IMR-90 (cell line): ENCODE measurements around the gene EXOC5. TPM values are rescaled to one million over a fixed set of nuclear protein-coding genes. Genes with fewer than 3 reads are reported as not detected.

Source experiments
- ATAC-seq: fragments of 200-7000 bp; cut with Tn5 transposase; 2 replicates; pipeline ENCODE4 v1.9.1; 2020; ENCODE audit warnings: low read depth, mild to moderate bottlenecking, moderate library complexity
- BruUV-seq: library from RNA; stranded (reverse); fragments of 400-500 nt; replicated peaks from 2 replicates; lab custom pipeline; 2021; lab: Mats Ljungman, UMichigan
- CTCF ChIA-PET: fragments of 300-600 bp; formaldehyde crosslinking; extraction: SDS; loops from one replicate; lab custom pipeline; 2021; ENCODE audit warnings: antibody characterized with exemption; lab: Yijun Ruan, JAX
- POLR2A ChIA-PET: fragments of 300-600 bp; sonication (Branson Sonifier 250); formaldehyde crosslinking; loops from one replicate; lab custom pipeline; 2022; ENCODE audit warnings: antibody characterized with exemption; ENCODE audit not compliant: unreplicated experiment; lab: Charles Lee
- DNase-seq: peaks from one replicate; pipeline ENCODE4 v3.0.0; 2013
- H2AFZ ChIP-seq: replicated peaks from 2 replicates; pipeline ENCODE3; 2013; ENCODE audit warnings: low read length, mild to moderate bottlenecking; ENCODE audit not compliant: poor library complexity
- H2AK5ac ChIP-seq: 2 replicates; pipeline ENCODE4 v1.6.1; 2013; ENCODE audit warnings: low read depth, low read length, inconsistent platforms
- H2AK9ac ChIP-seq: replicated peaks from 2 replicates; pipeline ENCODE3; 2013; ENCODE audit warnings: mild to moderate bottlenecking, low read depth, low read length, moderate library complexity; ENCODE audit not compliant: poor library complexity
- H2BK120ac ChIP-seq: 2 replicates; pipeline ENCODE4 v1.6.1; 2013; ENCODE audit warnings: low read depth, low read length, inconsistent platforms
- H2BK15ac ChIP-seq: 3 replicates; pipeline ENCODE4 v1.6.1; 2013; ENCODE audit warnings: low read depth, low read length, inconsistent platforms
- H2BK20ac ChIP-seq: 2 replicates; pipeline ENCODE4 v1.6.1; 2013; ENCODE audit warnings: low read depth, mild to moderate bottlenecking, inconsistent platforms, low read length, moderate library complexity
- H2BK5ac ChIP-seq: 2 replicates; pipeline ENCODE4 v1.6.1; 2013; ENCODE audit warnings: mild to moderate bottlenecking, low read depth, low read length, inconsistent platforms; ENCODE audit not compliant: poor library complexity, severe bottlenecking
- H3K14ac ChIP-seq: replicated peaks from 2 replicates; pipeline ENCODE4 v1.6.1; 2013; ENCODE audit warnings: low read depth, low read length, inconsistent platforms
- H3K18ac ChIP-seq: 2 replicates; pipeline ENCODE4 v1.6.1; 2013; ENCODE audit warnings: low read depth, low read length, control low read depth
- H3K23ac ChIP-seq: 2 replicates; pipeline ENCODE4 v1.6.1; 2013; ENCODE audit warnings: low read depth, low read length, inconsistent platforms
- H3K27ac ChIP-seq: 2 replicates; pipeline ENCODE4 v1.5.1; 2013; ENCODE audit warnings: mild to moderate bottlenecking, control low read depth, low read length; ENCODE audit not compliant: insufficient read depth
- H3K27me3 ChIP-seq: 2 replicates; pipeline ENCODE4 v1.6.1; 2013; ENCODE audit warnings: low read length; ENCODE audit not compliant: control insufficient read depth, insufficient read depth
- H3K36me3 ChIP-seq: 2 replicates; pipeline ENCODE4 v1.6.1; 2013; ENCODE audit warnings: low read length, mixed read lengths; ENCODE audit not compliant: control insufficient read depth, insufficient read depth
- H3K4ac ChIP-seq: 2 replicates; pipeline ENCODE4 v1.6.1; 2013; ENCODE audit warnings: low read depth, low read length, inconsistent platforms
- H3K4me1 ChIP-seq: 2 replicates; pipeline ENCODE4 v1.6.1; 2013; ENCODE audit warnings: low read length, mixed read lengths; ENCODE audit not compliant: control insufficient read depth, insufficient read depth
- H3K4me2 ChIP-seq: 2 replicates; pipeline ENCODE4 v1.6.1; 2013; ENCODE audit warnings: low read depth, mild to moderate bottlenecking, control low read depth, low read length, moderate library complexity
- H3K4me3 ChIP-seq: 2 replicates; pipeline ENCODE4 v1.5.1; 2013; ENCODE audit warnings: low read depth, mild to moderate bottlenecking, control low read depth, low read length, moderate library complexity; ENCODE audit not compliant: insufficient read depth
- H3K56ac ChIP-seq: 2 replicates; pipeline ENCODE4 v1.6.1; 2013; ENCODE audit warnings: low read length, inconsistent platforms; ENCODE audit not compliant: insufficient read depth; ENCODE audit errors: extremely low read depth
- H3K79me1 ChIP-seq, 2 experiments: 2 replicates each; pipeline ENCODE4 v1.6.1; 2013; ENCODE audit warnings: low read length in 2 of 2, inconsistent platforms in 1 of 2, low read depth in 1 of 2
- H3K9ac ChIP-seq: 2 replicates; pipeline ENCODE4 v1.6.1; 2013; ENCODE audit warnings: low read depth, low read length, control low read depth
- H3K9me1 ChIP-seq: 2 replicates; pipeline ENCODE4 v1.6.1; 2013; ENCODE audit warnings: low read length, inconsistent platforms; ENCODE audit not compliant: insufficient read depth
- H3K9me3 ChIP-seq: 2 replicates; pipeline ENCODE4 v1.6.1; 2013; ENCODE audit warnings: low read length; ENCODE audit not compliant: control insufficient read depth, insufficient read depth
- H4K20me1 ChIP-seq: 2 replicates; pipeline ENCODE4 v1.6.1; 2013; ENCODE audit warnings: low read length, inconsistent platforms; ENCODE audit not compliant: insufficient read depth
- H4K5ac ChIP-seq: 2 replicates; pipeline ENCODE4 v1.6.1; 2013; ENCODE audit warnings: mild to moderate bottlenecking, low read depth, low read length, control low read depth
- H4K8ac ChIP-seq, 2 experiments: 2 replicates each; pipeline ENCODE4 v1.6.1; 2013; ENCODE audit warnings: low read depth in 2 of 2, low read length in 2 of 2, control low read depth in 1 of 2, inconsistent platforms in 1 of 2
- H4K91ac ChIP-seq: 2 replicates; pipeline ENCODE4 v1.6.1; 2013; ENCODE audit warnings: low read depth, low read length, inconsistent platforms; ENCODE audit not compliant: insufficient read depth
- BHLHE40 ChIP-seq: fragments of 150-350 bp; IDR thresholded peaks from 2 replicates; pipeline ENCODE4 v1.6.1; 2016; ENCODE audit warnings: mild to moderate bottlenecking, low read depth, low read length
- CEBPB ChIP-seq: IDR thresholded peaks from 2 replicates; pipeline ENCODE4 v1.6.1; 2012; ENCODE audit warnings: low read depth, low read length, improper control_type of control experiment
- CHD1 ChIP-seq: IDR thresholded peaks from 2 replicates; pipeline ENCODE4 v1.6.1; 2012; ENCODE audit warnings: low read depth, low read length, improper control_type of control experiment
- CTCF ChIP-seq: conservative IDR thresholded peaks from 2 replicates; pipeline ENCODE4 v1.5.1; 2012; ENCODE audit warnings: mild to moderate bottlenecking, low read depth, low read length, improper control_type of control experiment
- ELK1 ChIP-seq: fragments of 150-350 bp; IDR thresholded peaks from 2 replicates; pipeline ENCODE4 v1.6.1; 2016; ENCODE audit warnings: low read depth, mild to moderate bottlenecking, low read length, moderate library complexity, borderline replicate concordance
- FOS ChIP-seq: fragments of 150-350 bp; IDR thresholded peaks from 2 replicates; pipeline ENCODE4 v1.6.1; 2016; ENCODE audit warnings: low read depth, low read length
- MAFK ChIP-seq: IDR thresholded peaks from 2 replicates; pipeline ENCODE4 v1.6.1; 2012; ENCODE audit warnings: low read depth, low read length, improper control_type of control experiment
- MAZ ChIP-seq: IDR thresholded peaks from 2 replicates; pipeline ENCODE4 v1.6.1; 2012; ENCODE audit warnings: low read depth, mild to moderate bottlenecking, low read length, improper control_type of control experiment, moderate library complexity, borderline replicate concordance
- MXI1 ChIP-seq: IDR thresholded peaks from 2 replicates; pipeline ENCODE4 v1.6.1; 2012; ENCODE audit warnings: low read depth, mild to moderate bottlenecking, low read length, moderate library complexity, borderline replicate concordance
- NFE2L2 ChIP-seq: fragments of 150-350 bp; IDR thresholded peaks from 2 replicates; pipeline ENCODE4 v1.6.1; 2016; ENCODE audit warnings: low read depth, mild to moderate bottlenecking, low read length
- POLR2A ChIP-seq: IDR thresholded peaks from 2 replicates; pipeline ENCODE4 v1.6.1; 2012; ENCODE audit warnings: mild to moderate bottlenecking, low read depth, low read length
- RAD21 ChIP-seq: IDR thresholded peaks from 2 replicates; pipeline ENCODE4 v1.6.1; 2012; ENCODE audit warnings: low read length, improper control_type of control experiment
- RCOR1 ChIP-seq: IDR thresholded peaks from 2 replicates; pipeline ENCODE4 v1.6.1; 2012; ENCODE audit warnings: mild to moderate bottlenecking, low read length, improper control_type of control experiment; ENCODE audit not compliant: insufficient replicate concordance
- RFX5 ChIP-seq: IDR thresholded peaks from 2 replicates; pipeline ENCODE4 v1.8.0; 2012; ENCODE audit warnings: low read depth, mild to moderate bottlenecking, low read length, moderate library complexity
- SMC3 ChIP-seq: fragments of 150-350 bp; IDR thresholded peaks from 2 replicates; pipeline ENCODE4 v1.6.1; 2016; ENCODE audit warnings: low read depth, mild to moderate bottlenecking, antibody characterized with exemption, low read length, moderate library complexity
- USF2 ChIP-seq: fragments of 150-350 bp; IDR thresholded peaks from 2 replicates; pipeline ENCODE4 v1.6.1; 2017; ENCODE audit warnings: mild to moderate bottlenecking, antibody characterized with exemption, low read length, low read depth
- WGBS, 2 experiments: methylation state at CpG; one replicate each; pipeline versions ENCODE4 v1.1.5 to v1.1.7; 2013; ENCODE audit warnings: missing lambda C conversion rate in 2 of 2; ENCODE audit not compliant: insufficient read length in 1 of 2; ENCODE audit errors: extremely low coverage in 2 of 2; 5-methylcytosine and 5-hydroxymethylcytosine counted together
- dilution Hi-C: fragments of 300-500 bp; cut with HindIII; formaldehyde crosslinking; loops from one replicate; pipeline ENCODE4 v1.14.3; 2018; ENCODE audit warnings: low sequenced_read_pairs; ENCODE audit not compliant: unreplicated experiment
- in situ Hi-C: fragments of 300-500 bp; cut with MboI; formaldehyde crosslinking; loops from 3 replicates; pipeline ENCODE4 v1.14.3; 2019; ENCODE audit warnings: low sequenced_read_pairs, inconsistent platforms, mixed read lengths
- intact Hi-C: fragments of 100-400 bp; cut with micrococcal nuclease; formaldehyde crosslinking; loops from 2 replicates; pipeline ENCODE4 v1.10.0; 2022
- polyA plus RNA-seq, 3 experiments: library from polyadenylated mRNA; depleted of rRNA; stranded (reverse); fragments of >200 nt; gene quantifications; 2 replicates each; pipeline ENCODE4 v1.2.3, GENCODE V29; 2012; ENCODE audit warnings: low replicate concordance in 1 of 3
- total RNA-seq: library from RNA; depleted of rRNA; stranded (reverse); fragments of >200 nt; gene quantifications from 2 replicates; pipeline ENCODE4 v1.2.3, GENCODE V29; 2012

The EXOC5 gene
- total and polyA plus RNA-seq, 2 of the 4 experiments (the other 2 are of a cell fraction): 22.4 to 52.5 TPM

GRCh38 chr14:57179273-57179672 lies 89.4 kb downstream of the EXOC5 start:
- Histone ChIP-seq H3K56ac (no peak overlapping the region), H2BK20ac (no peak overlapping the region), H2BK120ac (no peak overlapping the region), H3K9ac (no peak overlapping the region), H3K79me1 (no peaks in the 10 kb centered on the region), H2AK9ac (no peak overlapping the region), H3K27ac (no peak overlapping the region), H4K20me1 (no peaks in the 10 kb centered on the region), H3K4me3 (no peak overlapping the region), H3K4ac (no peak overlapping the region), H3K4me1 (no peaks in the 10 kb centered on the region), H3K18ac (no peak overlapping the region), H4K91ac (no peak overlapping the region), H3K23ac (no peak overlapping the region), H4K5ac (no peak overlapping the region), H3K36me3 (no peaks in the 10 kb centered on the region), H2BK15ac (no peak overlapping the region), H4K8ac (no peak overlapping the region), H3K14ac (no peak overlapping the region), H2AK5ac (no peak overlapping the region), H3K9me1 (no peaks in the 10 kb centered on the region), H2AFZ (no peak overlapping the region), H2BK5ac (no peak overlapping the region), H3K27me3 (peaks cover 5% of the 10 kb centered on the region), H3K4me2 (no peak overlapping the region), H3K9me3 (no peaks in the 10 kb centered on the region)
- dilution Hi-C loops (no loop called here), in situ Hi-C loops (no loop called here), intact Hi-C loops (no loop called here)
- DNase-seq: no peak
- CTCF ChIA-PET: no interaction called here
- POLR2A ChIA-PET: no interaction called here
- ATAC-seq: no peak
- no TSS peak for BruUV-seq
- TF ChIP-seq MAZ (no peak), MXI1 (no peak), ELK1 (no peak), USF2 (no peak), RAD21 (no peak), CHD1 (no peak), POLR2A (no peak), BHLHE40 (no peak), FOS (no peak), CTCF (no peak), SMC3 (no peak), RFX5 (no peak), NFE2L2 (no peak), CEBPB (no peak), MAFK (no peak), RCOR1 (no peak)
- WGBS, 2 experiments: 50% methylated on average over 2 of the region's 4 CpGs; no CpG with 5 or more reads in 1 of the 2 experiments
